Kidney glomerular epithelial cell (primary cell): Measurements from ENCODE around the gene WDR70.
"Not testable (repeated sequence)": the region's sequence is repeated elsewhere in the genome, so short reads cannot be mapped to it uniquely, and the experiment has no call there.

Source experiments
- DNase-seq: peaks from one replicate; lab custom pipeline; 2025; lab: John Stamatoyannopoulos, UW

The WDR70 gene

DNA sequence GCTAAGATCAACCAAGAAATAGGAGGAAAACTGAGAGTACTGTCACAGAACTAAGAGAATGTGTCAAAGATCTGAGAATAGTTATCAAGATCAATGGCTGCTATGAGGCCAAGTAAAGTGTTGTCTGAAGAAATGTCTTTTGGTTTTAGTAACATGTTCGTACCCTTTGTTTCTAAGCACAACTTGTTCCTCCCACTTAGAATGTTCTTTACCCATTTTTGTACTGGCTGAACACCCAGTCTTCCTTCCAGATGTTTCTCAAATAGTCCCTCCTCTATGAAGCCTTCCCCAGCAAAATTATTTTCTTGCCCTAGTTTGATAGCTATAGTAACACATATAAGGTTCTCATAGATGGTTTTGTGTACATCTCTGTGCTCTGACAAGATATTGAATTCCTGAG lies 191.5 kb downstream of the WDR70 start:
- DNase-seq = no peak

DNA sequence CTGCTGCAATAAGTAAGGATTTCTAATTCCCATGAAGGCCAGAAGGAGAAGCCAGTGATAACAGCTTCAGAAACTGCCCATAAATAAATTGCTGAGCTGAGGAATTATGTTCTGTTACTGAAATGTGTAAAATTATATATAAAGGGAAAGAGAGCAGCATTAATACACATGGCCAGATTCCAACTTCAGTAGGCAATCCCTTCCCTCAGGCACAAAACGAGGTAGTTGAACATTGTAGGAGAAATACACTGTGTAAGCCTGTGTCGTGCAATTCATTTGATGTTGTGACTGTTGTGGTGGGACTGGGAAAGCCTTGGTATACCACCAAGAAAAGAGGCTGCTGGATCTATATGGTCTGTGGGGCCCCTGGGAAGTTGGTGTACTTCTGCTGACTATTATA lies 192.9 kb downstream of the WDR70 start:
- DNase-seq = no peak

DNA sequence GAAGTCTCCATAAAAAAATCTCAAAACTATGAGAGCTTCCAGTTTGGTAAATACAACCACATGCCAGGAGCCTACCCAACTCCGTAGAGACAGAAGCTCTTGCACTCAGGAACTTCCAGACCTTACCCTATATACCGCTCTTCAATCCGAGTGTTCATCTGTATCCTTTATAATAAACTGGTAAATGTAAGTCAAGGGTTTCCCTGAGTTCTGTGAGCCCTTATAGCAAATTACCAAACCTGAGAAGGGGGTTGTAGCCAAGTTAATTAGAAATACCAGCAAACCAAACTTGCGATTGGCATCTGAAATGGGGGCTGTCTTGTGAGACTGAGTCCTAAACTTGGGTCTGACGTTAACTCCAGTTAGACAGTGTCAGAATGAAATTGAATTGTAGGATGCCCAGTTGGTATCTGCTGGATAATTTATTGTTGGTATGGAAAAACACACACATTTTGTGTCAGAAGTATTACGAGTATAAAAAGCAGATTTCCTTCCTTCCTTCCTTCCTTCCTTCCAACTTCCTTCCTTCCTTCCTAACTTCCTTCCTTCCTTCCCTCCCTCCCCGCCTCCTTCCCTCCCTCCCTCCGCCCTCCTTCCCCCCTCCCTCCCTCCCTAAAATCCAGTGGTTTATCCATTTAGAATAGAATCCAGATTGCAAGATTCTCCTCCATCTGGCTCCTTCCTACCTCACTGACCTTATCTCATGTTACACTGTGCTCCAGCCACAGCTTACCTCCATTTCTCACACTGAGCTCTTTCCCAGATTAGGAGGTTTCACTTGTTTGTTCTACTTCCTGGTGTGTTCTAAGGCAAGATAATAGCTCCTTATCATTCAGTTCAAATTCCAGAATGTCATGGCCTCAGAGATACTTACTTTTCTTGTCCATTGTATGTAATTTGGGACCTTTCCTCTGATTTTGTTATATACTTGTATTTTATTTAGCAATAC lies 196.7 kb downstream of the WDR70 start:
- DNase-seq = no peak

DNA sequence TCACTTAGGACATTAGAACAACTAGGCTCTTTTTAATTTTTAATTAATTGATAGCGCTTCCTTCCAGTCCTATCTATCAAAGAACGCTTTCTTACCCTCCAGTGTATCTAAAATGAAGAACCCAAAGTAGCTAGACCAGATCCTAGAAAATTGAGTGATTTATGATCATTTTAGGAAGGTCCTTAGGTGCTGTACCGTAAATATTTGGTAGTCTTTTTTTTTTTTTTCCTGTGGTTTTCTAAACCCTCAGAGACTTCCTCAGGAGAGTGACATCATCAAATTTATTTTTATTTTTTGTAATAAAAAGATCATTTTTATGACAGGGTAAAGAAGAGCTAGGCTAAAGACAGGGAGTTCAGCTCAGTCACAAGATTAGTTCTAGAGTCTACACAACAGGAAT lies 197.4 kb downstream of the WDR70 start:
- DNase-seq = no peak

DNA sequence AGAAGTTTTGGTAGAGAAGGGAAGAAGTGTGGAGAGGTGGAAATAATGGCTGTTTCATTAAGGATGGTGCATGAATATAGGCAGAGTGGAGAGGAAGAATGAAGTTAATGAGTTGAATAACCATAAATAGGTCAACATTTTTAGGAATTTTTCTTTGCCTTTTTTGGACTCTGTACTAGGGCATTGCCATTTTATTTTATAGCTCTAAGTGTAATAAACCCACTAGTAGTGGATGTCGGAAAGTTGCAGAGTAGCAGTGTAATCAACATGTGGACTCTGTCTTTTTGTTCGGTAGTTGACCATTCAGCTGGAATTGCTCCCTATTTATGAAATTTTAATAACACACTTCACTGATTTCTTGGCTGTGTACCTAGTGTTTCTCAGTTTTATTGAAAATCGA lies 199.1 kb downstream of the WDR70 start:
- no peak for DNase-seq

GRCh38 chr5:37580106-37580505 lies 201.0 kb downstream of the WDR70 start:
- no peak for DNase-seq

GRCh38 chr5:37582202-37582601 lies 203.1 kb downstream of the WDR70 start:
- no peak for DNase-seq

GRCh38 chr5:37593292-37593691 lies 214.2 kb downstream of the WDR70 start:
- not testable (repeated sequence) for DNase-seq

GRCh38 chr5:37594864-37595263 lies 215.7 kb downstream of the WDR70 start:
- DNase-seq = not testable (repeated sequence)

GRCh38 chr5:37598733-37599132 lies 219.6 kb downstream of the WDR70 start:
- DNase-seq = no peak

DNA sequence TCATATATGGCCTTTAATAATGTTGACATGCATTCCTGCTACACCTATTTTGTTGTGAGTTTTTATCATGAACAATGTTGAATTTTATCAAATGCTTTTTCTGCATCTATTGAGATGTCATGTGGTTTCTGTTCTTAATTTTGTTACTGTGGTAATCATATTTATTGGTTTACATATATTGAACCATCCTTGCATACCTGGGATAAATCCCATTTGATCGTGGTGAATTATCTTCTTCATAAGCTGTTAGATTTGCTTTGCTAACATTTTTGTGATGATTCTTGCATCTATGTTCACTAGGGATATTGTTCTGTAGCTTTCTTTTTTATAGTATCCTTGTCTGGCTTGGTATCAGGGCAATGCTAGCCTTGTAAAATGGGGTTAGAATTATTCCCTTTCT lies 222.0 kb downstream of the WDR70 start:
- no peak for DNase-seq

GRCh38 chr5:37603072-37603471 lies 224.0 kb downstream of the WDR70 start:
- DNase-seq = no peak

DNA sequence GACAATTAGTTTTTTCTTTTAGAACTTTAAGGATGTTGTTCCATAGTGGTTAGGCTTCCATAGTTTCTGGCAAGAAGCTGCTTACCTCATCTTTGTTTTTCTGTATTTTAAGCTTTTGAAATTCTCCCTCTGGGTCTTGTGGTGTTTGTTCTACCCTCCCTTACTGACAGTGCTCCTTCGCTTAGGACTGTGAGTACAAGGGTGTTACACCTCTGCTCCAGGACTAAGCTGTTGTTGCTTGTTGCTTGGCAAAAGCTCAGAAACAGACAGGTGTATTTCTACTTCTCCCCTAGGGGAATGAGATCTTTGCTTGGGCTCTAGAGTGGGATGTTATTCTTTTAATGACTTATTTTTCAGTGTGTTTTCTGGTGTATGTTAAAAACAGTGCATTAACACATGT lies 225.2 kb downstream of the WDR70 start:
- no peak for DNase-seq

DNA sequence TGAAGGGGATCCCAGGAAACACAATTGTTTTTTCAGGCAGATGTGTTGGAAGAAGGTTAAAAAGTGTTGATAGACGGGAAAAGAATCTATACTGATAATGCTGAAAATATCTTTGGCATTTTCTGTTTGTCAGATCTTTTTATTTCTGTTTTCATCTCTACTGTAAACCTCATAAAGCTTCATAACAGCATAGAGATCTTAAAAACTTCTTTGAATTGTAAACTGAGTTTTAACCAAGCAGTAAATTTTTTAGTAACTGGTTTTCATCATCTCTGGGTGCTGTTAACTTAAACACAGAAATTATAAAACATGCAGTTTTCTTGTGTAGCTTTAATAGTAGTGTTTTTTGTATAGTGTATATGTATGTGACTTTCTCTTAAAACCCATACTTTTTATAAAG lies 227.0 kb downstream of the WDR70 start:
- no peak for DNase-seq

DNA sequence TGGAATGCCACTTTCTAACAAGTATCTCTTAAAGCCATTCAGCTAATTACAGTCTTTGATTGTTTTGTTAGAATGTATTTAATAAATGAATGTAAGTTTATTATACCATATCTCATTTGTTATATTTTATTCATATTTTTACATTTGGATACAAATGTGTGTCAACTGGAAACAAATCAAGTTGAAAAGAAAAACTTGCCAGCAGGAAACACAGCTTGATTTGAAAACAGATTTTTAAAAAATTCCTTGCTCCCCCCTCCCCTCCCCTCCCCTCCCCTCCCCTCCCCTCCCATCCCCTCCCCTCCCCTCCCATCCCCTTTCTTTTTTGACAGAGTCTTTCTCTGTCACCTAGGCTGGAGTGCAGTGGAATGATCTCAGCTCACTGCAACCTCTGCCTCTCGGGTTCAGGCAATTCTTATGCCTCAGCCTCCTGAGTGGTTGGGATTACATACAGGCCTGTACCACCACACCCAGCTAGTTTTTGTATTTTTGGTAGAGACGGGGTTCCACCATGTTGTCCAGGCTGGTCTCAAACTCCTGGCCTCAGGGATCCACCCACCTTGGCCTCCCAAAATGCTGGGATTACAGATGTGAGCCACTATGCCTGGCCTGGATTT lies 227.6 kb downstream of the WDR70 start:
- DNase-seq = no peak

GRCh38 chr5:37615184-37615583 lies 236.1 kb downstream of the WDR70 start:
- DNase-seq = no peak

DNA sequence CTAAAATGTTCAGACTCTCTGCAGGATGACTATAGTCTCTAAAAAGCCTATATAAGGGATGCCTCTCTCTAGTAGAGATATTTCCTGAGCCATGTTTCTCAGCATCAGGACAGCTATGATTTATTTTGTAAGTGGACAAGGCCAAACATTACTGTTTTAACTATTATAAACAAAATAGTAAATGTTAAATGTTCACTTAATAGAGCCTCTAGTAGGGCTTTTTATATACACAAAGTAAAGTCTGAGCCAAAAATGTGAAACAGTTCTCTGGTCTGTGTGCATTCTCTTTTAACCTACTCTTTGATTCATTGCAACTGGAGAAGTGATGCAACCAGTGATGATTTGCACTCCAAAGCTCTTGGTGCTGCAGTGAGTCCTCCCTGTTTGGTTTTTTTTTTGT lies 240.2 kb downstream of the WDR70 start:
- DNase-seq = no peak

- DNase-seq = not testable (repeated sequence)
These were observed 243.2 kb downstream of the WDR70 start for GRCh38 chr5:37622354-37622753.

GRCh38 chr5:37626266-37626665 lies 247.1 kb downstream of the WDR70 start:
- no peak for DNase-seq

- DNase-seq = no peak
These were observed 249.8 kb downstream of the WDR70 start for GRCh38 chr5:37628876-37629275.

DNA sequence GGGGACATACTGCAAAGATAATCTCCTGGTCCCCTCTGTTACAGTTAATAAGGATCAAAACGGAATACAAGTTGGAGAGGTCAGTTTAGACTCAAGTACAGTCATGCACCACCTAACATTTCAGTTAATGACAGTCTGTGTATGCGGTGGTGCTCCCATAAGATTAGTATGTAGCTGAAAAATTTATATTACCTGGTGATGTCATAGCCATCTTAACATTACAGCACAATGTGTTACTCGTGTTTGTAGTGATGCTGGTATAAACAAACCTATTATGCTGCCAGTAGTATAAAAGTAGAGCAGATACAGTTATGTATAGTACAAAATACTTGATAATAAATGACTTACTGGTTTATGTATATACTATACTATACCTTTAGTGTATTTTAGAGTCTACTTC lies 252.8 kb downstream of the WDR70 start:
- DNase-seq = no peak

DNA sequence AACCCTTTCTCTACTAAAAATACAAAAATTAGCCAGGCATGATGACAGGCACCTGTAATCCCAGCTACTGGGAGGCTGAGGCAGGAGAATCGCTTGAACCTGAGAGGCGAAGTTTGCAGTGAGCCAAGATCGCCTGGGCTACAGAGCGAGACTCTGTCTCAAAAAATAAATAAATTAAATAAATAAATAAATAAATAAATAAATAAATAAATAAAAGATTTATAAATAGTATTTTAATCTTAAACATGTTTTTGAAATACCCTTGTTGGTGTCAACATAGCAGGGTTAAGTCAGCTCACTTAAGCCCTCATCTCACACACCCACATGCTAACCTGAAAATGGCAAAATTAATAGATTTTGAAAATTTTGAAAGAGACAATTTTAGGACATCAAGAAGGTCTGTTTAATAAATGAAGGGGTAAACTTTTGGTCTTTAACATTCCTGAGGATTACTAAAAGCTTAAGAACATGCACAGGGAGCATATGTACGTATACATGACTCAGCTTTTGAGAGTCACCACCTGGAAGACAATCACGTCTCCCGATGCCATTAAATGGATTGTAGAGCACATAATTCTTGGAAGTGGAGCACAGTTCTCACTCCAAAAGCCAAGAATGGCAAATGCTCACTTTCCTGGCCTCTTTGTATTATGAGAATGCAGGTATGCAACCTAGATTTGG lies 258.2 kb downstream of the WDR70 start:
- DNase-seq = no peak

- no peak for DNase-seq
These were observed 259.8 kb downstream of the WDR70 start for GRCh38 chr5:37638897-37639296.
